Activated CD8-positive, alpha-beta T cell treated with anti-CD3 and anti-CD28 coated beads for 36 hours (primary cell): Measurements from ENCODE around the gene PTPRN2. TPM values are rescaled to one million over a fixed set of nuclear protein-coding genes. Genes with fewer than 3 reads are reported as not detected.

Experiments
- ATAC-seq: fragments of 200-7000 bp; cut with Tn5 transposase; one replicate; pipeline ENCODE4 v1.10.0; 2021; ENCODE audit warnings: mild to moderate bottlenecking, moderate library complexity
- CTCF ChIA-PET: fragments of 350-600 bp; sonication (Branson Sonifier 250); formaldehyde crosslinking; loops from one replicate; lab custom pipeline; 2021; ENCODE audit warnings: antibody characterized with exemption; lab: Charles Lee
- POLR2A ChIA-PET: fragments of 350-600 bp; sonication (Branson Sonifier 250); formaldehyde crosslinking; loops from one replicate; lab custom pipeline; 2021; ENCODE audit warnings: antibody characterized with exemption; lab: Charles Lee
- DNase-seq: peaks from one replicate; pipeline ENCODE4 v3.0.0-alpha.2; 2020
- H3K27ac Mint-ChIP-seq: one replicate; pipeline ENCODE4 v1.8.0; 2021; ENCODE audit warnings: mild to moderate bottlenecking, mixed read lengths
- H3K27me3 Mint-ChIP-seq: one replicate; pipeline ENCODE4 v1.8.0; 2021; ENCODE audit warnings: mixed read lengths
- H3K36me3 Mint-ChIP-seq: one replicate; pipeline ENCODE4 v1.8.0; 2021; ENCODE audit warnings: low read depth, mixed read lengths
- H3K4me1 Mint-ChIP-seq: one replicate; pipeline ENCODE4 v1.8.0; 2021; ENCODE audit warnings: low read depth, mixed read lengths
- H3K4me3 Mint-ChIP-seq: one replicate; pipeline ENCODE4 v1.8.0; 2021; ENCODE audit warnings: mild to moderate bottlenecking, moderate library complexity, mixed read lengths
- H3K9me3 Mint-ChIP-seq: one replicate; pipeline ENCODE4 v1.8.0; 2021; ENCODE audit warnings: mixed read lengths
- intact Hi-C: fragments of 100-400 bp; cut with micrococcal nuclease; formaldehyde crosslinking; loops from one replicate; pipeline ENCODE4 v1.10.0; 2022
- total RNA-seq, 2 experiments: library from RNA; stranded (reverse); gene quantifications; one replicate each; pipeline ENCODE4 v1.2.3, GENCODE V29; 2021
- TF ChIP-seq, protein P1 (sequence below): fragments of 200-600 bp; IDR thresholded peaks from one replicate; pipeline ENCODE4 v1.8.0; 2022; ENCODE audit warnings: antibody characterized with exemption, mild to moderate bottlenecking

PTPRN2 gene
- total RNA-seq, 2 experiments from 2014 or later: 0.49 to 0.65 TPM

DNA sequence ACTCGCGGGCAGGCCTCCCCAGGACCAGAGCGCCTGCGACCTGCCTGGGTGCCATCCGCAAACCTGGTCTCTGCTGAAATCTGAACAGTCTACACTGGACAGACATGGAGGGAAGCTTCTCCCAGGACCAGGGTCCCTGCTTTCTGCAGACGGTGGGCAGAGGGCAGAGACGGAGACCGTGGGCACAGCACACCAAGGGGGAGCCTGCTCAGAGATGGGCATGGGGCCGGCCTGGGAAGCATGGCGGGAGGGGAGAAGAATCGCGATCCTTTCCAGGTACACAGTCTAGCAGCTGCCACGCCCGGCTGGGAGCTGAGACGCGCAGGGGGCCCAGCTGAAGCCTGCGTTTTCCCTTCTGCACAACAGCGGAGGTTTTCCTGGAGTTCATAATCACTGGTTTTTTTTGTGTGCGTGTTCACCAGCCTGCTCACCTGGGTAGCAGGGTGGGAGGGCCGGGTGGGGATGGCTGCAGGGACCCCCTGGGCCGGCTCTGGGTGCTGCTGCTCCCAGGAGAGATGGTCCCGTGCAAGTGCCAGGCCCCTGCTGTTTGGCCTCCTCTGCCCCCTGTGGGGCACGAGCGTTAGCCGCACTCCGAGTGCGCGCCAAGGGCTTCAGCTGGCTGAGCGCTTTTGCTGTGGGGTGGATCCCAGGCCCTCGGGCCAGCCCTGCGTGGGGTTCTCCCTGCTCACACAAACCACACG lies 802.0 kb downstream of the PTPRN2 start:
- Mint-ChIP-seq H3K36me3 (no peaks in the 10 kb centered on the region), H3K9me3 (no peaks in the 10 kb centered on the region), H3K4me1 (no peaks in the 10 kb centered on the region), H3K4me3 (no peak overlapping the region), H3K27me3 (no peaks in the 10 kb centered on the region), H3K27ac (no peak overlapping the region)
- POLR2A ChIA-PET: no interaction called here
- intact Hi-C loops: no loop called here
- CTCF ChIA-PET: interaction anchor here (1.3 kb wide), 1 partner anchor 9 kb away, joined by 4 read pairs; no protein-coding TSS in a partner anchor
- TF ChIP-seq, protein P1, sequence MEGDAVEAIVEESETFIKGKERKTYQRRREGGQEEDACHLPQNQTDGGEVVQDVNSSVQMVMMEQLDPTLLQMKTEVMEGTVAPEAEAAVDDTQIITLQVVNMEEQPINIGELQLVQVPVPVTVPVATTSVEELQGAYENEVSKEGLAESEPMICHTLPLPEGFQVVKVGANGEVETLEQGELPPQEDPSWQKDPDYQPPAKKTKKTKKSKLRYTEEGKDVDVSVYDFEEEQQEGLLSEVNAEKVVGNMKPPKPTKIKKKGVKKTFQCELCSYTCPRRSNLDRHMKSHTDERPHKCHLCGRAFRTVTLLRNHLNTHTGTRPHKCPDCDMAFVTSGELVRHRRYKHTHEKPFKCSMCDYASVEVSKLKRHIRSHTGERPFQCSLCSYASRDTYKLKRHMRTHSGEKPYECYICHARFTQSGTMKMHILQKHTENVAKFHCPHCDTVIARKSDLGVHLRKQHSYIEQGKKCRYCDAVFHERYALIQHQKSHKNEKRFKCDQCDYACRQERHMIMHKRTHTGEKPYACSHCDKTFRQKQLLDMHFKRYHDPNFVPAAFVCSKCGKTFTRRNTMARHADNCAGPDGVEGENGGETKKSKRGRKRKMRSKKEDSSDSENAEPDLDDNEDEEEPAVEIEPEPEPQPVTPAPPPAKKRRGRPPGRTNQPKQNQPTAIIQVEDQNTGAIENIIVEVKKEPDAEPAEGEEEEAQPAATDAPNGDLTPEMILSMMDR: no peak
- DNase-seq: no peak
- no peak for ATAC-seq

DNA sequence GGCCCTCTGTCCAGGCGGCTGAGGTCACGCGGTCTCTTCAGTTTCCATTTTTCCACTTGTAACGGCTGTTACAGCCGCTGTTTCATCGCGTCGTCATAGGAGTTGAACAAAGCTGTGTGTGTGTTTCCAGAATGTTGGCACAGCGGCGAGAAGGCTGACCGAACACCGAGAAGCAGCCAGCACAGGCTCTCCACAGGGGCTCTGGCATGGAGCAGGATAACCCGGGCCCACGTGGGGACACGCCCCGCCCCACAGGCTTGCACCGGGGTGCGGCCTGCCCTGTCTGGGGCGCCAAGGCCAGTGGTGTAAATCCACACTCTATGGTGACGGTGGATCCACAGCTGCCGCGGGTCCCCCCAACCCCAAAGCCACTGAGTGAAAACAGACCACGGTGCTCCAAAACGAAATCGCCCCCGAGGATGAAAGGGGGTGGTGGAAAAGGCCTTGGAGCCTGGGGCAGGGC lies 802.6 kb downstream of the PTPRN2 start:
- POLR2A ChIA-PET: no interaction called here
- H3K27ac Mint-ChIP-seq: no peak overlapping the region
- ATAC-seq (no peak), DNase-seq (no peak)
- H3K4me1 Mint-ChIP-seq: no peaks in the 10 kb centered on the region
- TF ChIP-seq, protein P1: no peak
- no peak overlapping the region for H3K4me3 Mint-ChIP-seq
- H3K9me3 Mint-ChIP-seq: no peaks in the 10 kb centered on the region
- no peaks in the 10 kb centered on the region for H3K36me3 Mint-ChIP-seq
- no peaks in the 10 kb centered on the region for H3K27me3 Mint-ChIP-seq
- intact Hi-C loops: no loop called here
- CTCF ChIA-PET: no interaction called here

DNA sequence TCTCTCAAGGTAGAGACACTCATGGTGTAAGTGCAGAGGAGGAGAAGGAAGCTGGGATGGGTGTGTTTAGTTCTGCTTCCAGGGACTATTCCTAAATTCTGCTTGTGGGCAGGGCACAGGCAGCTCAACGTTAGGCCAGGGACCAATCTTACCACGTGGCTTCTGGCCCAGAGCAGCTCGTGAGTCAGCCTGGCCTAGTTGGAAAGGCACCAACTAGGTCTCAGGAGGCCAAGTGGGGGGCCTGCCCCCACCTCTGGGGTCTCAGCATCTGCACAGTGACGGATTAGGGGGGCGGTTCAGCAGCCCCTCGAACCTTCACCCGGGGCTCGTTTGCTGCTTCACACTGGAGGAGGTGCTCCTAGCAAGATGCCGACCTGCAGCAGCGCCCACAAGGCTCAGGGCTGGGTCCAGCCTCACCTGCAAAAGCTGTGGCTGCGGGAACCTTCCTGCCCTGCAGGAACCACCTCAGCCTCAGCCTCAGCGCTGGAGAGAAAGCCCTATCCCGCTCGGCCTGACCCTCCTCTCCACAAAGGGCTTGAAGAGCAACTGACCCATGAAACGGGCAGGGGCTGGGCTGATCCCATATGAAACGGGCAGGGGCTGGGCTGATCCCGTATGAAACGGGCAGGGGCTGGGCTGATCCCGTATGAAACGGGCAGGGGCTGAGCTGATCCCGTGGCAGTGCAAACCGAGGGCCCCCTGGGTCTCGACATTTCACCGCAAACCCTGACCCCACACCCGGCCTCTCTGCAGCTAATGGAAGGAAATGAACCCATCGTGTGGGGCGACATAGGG lies 803.4 kb downstream of the PTPRN2 start:
- intact Hi-C loops: no loop called here
- TF ChIP-seq, protein P1: no peak
- CTCF ChIA-PET: no interaction called here
- Mint-ChIP-seq H3K27ac (no peak overlapping the region), H3K27me3 (no peaks in the 10 kb centered on the region), H3K9me3 (no peaks in the 10 kb centered on the region), H3K4me3 (no peak overlapping the region), H3K36me3 (no peaks in the 10 kb centered on the region), H3K4me1 (no peaks in the 10 kb centered on the region)
- POLR2A ChIA-PET: no interaction called here
- ATAC-seq: no peak
- DNase-seq: no peak

DNA sequence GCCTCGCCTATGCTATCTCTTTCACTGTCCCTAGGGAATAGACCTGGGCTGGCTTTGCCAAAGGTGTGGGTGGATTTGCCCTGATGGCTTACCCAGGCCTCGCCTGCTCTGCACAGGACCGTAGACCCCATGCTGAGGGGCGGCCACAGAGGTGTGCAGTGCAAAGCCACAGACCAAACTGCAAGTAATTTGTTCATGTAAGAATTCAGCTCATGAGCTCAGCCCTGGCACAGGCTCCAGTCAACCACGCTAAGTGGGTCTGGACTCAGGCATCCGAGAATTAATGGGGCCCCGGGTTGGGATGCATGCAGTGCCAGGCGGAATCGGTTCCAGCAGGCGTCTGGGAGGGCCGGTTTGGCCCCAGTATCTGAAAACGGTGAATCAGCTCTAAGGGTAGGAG lies 805.6 kb downstream of the PTPRN2 start:
- TF ChIP-seq, protein P1: no peak
- H3K9me3 Mint-ChIP-seq: no peaks in the 10 kb centered on the region
- DNase-seq: no peak
- H3K27ac Mint-ChIP-seq: no peak overlapping the region
- H3K27me3 Mint-ChIP-seq: peaks cover 9% of the 10 kb centered on the region
- no peak for ATAC-seq
- H3K4me3 Mint-ChIP-seq: no peak overlapping the region
- intact Hi-C loops: no loop called here
- ChIA-PET CTCF (no interaction called here), POLR2A (no interaction called here)
- H3K36me3 Mint-ChIP-seq: no peaks in the 10 kb centered on the region
- H3K4me1 Mint-ChIP-seq: no peaks in the 10 kb centered on the region

DNA sequence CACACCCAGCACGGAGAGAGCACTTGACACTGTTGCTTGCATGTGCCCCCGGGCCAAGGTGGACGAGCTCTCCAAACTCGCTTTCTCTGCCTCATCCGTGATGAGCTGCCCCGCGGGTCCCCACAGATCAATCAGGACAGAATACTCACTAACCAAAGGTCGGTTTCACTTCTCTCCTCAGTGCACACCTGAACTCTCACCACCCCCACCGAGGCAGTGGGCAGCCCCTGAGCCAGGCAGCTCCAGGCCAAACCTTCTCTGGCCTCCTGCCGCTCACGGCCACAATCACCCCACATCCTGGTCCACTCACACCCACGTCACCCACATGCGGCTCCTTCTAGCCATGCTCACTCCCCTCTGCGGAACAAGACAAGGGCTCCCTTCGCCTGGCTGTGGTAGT lies 806.9 kb downstream of the PTPRN2 start:
- H3K4me3 Mint-ChIP-seq: no peak overlapping the region
- DNase-seq (no peak), ATAC-seq (no peak)
- H3K27me3 Mint-ChIP-seq: peaks cover 10% of the 10 kb centered on the region
- POLR2A ChIA-PET: no interaction called here
- H3K27ac Mint-ChIP-seq: no peak overlapping the region
- CTCF ChIA-PET: no interaction called here
- intact Hi-C loops: no loop called here
- TF ChIP-seq, protein P1: no peak
- no peaks in the 10 kb centered on the region for H3K36me3 Mint-ChIP-seq
- H3K4me1 Mint-ChIP-seq: no peaks in the 10 kb centered on the region
- no peaks in the 10 kb centered on the region for H3K9me3 Mint-ChIP-seq
